Subcutaneous adipose tissue (tissue), 4 donors: Measurements from ENCODE around the gene ADH7. TPM values are rescaled to one million over a fixed set of nuclear protein-coding genes. Genes with fewer than 3 reads are reported as not detected.

Experiments
- total RNA-seq, 4 donors: library from RNA; depleted of rRNA; stranded (reverse); fragments of >200 nt; gene quantifications; one replicate each; pipeline ENCODE4 v1.1.0, GENCODE V29; 2016
- TF ChIP-seq, protein P1 (sequence below): fragments of 450-650 bp; IDR thresholded peaks from one replicate; pipeline ENCODE4 v1.5.1; 2016; ENCODE audit warnings: low read depth, mild to moderate bottlenecking, control low read depth, antibody characterized with exemption, moderate library complexity

Gene ADH7
- total RNA-seq, 4 donors from 2014 or later, result not detected

DNA sequence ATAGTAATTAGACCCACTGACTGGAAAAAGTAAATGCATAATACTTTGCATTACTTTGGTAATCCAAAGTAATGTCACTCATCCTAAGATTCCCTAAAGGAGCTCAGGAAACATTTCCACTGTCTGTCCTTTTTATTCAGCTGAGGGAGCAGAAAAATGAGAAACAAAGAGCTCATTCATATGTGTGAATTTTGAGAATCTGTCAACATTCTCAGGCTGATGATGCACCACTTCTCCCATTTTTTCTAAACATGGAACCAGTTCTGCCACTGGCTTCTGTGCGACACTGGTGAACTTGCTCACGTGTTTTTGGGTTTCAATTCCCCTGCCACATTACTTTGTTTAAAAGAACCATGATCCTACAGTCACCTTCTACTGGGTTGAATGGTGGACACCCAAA is 28.4 kb upstream of the ADH7 start:
- TF ChIP-seq, protein P1, sequence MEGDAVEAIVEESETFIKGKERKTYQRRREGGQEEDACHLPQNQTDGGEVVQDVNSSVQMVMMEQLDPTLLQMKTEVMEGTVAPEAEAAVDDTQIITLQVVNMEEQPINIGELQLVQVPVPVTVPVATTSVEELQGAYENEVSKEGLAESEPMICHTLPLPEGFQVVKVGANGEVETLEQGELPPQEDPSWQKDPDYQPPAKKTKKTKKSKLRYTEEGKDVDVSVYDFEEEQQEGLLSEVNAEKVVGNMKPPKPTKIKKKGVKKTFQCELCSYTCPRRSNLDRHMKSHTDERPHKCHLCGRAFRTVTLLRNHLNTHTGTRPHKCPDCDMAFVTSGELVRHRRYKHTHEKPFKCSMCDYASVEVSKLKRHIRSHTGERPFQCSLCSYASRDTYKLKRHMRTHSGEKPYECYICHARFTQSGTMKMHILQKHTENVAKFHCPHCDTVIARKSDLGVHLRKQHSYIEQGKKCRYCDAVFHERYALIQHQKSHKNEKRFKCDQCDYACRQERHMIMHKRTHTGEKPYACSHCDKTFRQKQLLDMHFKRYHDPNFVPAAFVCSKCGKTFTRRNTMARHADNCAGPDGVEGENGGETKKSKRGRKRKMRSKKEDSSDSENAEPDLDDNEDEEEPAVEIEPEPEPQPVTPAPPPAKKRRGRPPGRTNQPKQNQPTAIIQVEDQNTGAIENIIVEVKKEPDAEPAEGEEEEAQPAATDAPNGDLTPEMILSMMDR, result no peak

DNA sequence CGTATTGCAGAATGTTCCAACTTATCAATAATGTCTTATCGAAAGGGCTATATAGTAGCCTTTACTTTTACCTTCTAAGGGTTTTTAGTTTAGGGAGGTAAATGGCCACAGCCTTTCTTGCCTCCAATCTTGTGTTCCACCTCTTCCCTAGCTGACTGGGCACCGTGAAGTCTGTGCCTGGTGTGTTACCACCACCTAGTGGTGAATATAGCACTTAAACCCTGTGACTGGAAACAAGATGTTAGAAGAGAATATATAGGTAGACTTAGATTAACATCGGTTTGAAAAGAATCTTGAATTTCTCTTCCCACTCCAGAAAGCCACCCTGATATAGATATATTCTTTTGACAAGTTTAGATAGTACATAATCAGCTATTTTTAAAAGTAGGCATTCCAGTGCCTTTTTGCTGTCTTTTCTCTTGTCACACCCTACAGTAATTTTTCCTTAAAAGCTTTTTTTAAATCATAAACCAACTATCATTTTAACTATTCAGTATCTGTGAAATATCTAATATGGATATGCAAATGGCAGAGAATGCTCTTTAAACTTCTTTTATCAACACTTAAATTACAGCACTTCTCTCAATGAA is 27.8 kb upstream of the ADH7 start:
- TF ChIP-seq, protein P1, result no peak

DNA sequence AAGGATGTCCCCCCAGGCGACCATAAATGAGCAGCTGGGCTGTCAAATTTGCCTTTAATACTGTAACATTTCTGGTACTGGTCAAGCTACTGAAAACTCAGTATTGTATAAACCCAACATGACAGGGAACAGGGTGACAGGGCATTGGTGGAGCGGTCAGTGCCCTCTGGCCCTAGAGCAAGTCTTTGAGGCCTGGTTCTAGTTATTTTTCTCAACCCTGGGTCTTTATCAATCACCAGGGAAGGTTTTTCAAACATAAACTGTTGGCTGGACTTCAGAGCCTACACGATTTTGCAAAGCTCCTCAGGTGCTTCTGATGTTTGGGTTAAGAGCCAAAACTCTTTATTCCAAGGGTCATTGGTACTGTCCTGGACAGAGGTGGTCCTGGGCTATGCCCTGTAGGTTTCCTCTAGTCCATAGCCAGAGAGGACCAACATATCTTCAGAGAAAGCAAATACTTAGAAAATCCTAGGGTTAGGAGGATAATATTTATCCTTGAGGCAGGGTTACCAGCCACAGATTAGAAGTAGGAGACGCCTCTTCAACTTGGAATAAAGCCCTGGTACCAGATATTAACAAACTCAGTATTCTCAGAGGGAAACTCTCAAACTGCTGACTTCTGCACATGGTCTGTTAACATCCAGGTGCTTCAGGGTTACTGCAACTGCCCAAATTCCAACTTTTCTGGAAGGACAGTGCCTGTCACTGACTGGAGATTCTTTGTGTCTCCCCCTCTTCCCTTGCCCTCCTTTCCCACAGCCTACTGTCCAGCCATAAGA is 26.7 kb upstream of the ADH7 start:
- TF ChIP-seq, protein P1, result no peak

DNA sequence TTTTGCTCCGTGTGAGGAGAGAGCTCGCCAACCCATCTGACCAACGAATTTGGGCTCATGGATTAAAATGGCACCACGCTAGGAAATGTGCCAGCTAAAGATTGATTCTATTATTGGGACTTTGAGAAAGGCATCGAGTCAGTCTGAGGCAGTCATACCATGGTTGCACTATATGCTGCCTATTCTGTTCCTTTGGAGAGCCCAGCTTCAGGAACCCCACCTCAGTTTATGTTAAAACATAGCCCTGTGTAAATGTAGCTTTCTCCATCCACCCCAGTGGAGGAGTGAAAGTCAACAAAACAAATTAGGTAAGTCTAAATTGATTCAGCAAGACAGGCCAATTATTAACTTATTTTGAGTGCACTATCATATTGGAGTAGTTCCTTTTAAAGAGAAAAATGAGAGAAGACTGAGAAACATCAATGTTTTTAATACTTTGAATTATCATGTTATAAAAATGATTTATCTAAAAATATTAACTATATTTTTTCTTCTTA is 24.5 kb upstream of the ADH7 start:
- TF ChIP-seq, protein P1, result no peak

DNA sequence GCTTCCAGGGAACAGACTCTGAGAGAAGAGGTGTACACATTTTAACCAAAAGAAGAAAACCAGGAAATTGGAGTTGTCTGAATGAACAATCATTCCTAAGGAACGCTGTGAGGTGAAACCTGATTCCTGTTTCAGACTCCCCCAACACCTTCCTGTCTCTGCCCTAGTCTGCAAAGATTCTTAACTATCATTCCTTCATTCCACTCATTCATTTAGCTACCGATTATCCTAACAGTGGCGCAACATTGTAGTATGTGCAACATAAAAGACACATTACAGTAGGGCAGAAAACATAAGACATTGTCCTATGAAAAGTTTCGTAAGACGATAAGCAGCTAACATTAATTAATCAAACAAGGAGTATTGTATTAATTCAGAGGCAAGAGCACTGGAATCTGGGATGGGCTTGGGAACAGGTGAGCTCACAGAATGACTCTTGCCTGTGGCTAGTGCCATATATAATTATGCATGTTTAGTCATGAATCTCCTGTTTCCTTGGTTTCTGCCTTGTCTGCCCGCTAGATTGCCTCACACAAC is 23.8 kb upstream of the ADH7 start:
- TF ChIP-seq, protein P1, result no peak

DNA sequence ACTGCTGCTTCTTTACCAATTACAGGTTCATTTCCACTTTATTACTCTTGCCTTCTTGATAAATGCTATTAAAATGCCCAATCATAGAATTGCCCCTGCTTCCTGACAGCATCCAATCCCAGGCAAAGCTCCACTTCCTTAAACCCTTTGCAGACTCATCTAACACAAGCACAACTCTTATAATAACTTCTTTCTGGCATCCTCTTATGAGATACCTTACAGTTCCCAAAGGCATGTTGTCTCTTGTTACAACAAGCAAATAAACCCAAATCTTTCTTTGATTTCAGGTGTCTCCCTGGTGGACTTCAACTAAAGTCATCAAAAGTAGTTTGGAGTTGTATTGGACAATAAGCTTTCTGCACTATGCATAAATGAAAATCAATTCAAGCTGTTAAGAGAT is 22.5 kb upstream of the ADH7 start:
- TF ChIP-seq, protein P1, result no peak

DNA sequence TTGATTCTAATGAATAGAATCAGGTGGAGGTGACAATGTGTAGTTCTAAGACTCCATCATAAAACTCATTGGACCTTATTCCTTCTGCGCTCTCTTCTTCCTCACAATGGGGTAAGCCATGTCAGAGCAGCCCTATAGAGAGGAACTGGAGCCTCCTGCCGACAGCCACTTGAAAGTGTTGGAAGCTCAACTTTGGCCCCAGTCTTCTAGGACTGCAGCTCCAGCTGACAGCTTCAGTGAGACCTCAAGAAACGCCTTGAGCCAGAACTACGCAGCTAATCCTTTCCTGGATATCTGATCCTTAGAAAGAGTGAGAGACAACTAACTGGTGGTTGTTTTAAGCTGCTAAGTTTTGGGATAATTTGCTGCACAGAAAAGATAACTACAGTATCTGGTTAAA is 22.1 kb upstream of the ADH7 start:
- TF ChIP-seq, protein P1, result no peak
